Activated T-helper 17 cell treated with anti-CD3 and anti-CD28 coated beads, Interleukin-2, amount 50 U/mL, for 72 hours (primary cell): ENCODE data around the gene PELI2. TPM values are rescaled to one million over a fixed set of nuclear protein-coding genes. Genes with fewer than 3 reads are reported as not detected.

ENCODE experiments used
- ATAC-seq: fragments of 150-1000 bp; cut with Tn5 transposase; replicated peaks from 2 replicates; pipeline ENCODE4 v1.10.0; 2021; ENCODE audit warnings: mild to moderate bottlenecking, moderate library complexity
- H3K27ac Mint-ChIP-seq: one replicate; pipeline ENCODE4 v1.8.0; 2022; ENCODE audit warnings: mixed read lengths
- H3K27me3 Mint-ChIP-seq: one replicate; pipeline ENCODE4 v1.8.0; 2022; ENCODE audit warnings: mixed read lengths
- H3K36me3 Mint-ChIP-seq: one replicate; pipeline ENCODE4 v1.8.0; 2022; ENCODE audit warnings: low read depth, mild to moderate bottlenecking, mixed read lengths
- H3K4me1 Mint-ChIP-seq: one replicate; pipeline ENCODE4 v1.8.0; 2022; ENCODE audit warnings: mixed read lengths
- H3K4me3 Mint-ChIP-seq: one replicate; pipeline ENCODE4 v1.8.0; 2022; ENCODE audit warnings: mild to moderate bottlenecking, mixed read lengths
- H3K9me3 Mint-ChIP-seq: one replicate; pipeline ENCODE4 v1.8.0; 2022; ENCODE audit warnings: mixed read lengths
- total RNA-seq, 2 donors: library from RNA; stranded (reverse); gene quantifications; one replicate each; pipeline ENCODE4 v1.2.3, GENCODE V29; 2022

PELI2 gene
- total RNA-seq, 2 donors from 2014 or later: 1.0 to 2.3 TPM

GRCh38 chr14:56144176-56144575 lies 26.0 kb downstream of the PELI2 start:
- H3K27ac Mint-ChIP-seq: no peak overlapping the region
- peaks cover 35% of the 10 kb centered on the region for H3K4me1 Mint-ChIP-seq
- H3K36me3 Mint-ChIP-seq: no peaks in the 10 kb centered on the region
- ATAC-seq: no peak
- no peak overlapping the region for H3K4me3 Mint-ChIP-seq
- no peaks in the 10 kb centered on the region for H3K9me3 Mint-ChIP-seq
- no peaks in the 10 kb centered on the region for H3K27me3 Mint-ChIP-seq

GRCh38 chr14:56145181-56145769 lies 27.1 kb downstream of the PELI2 start:
- Mint-ChIP-seq H3K27me3 (no peaks in the 10 kb centered on the region), H3K36me3 (no peaks in the 10 kb centered on the region), H3K9me3 (no peaks in the 10 kb centered on the region), H3K4me3 (peak overlapping the region; percentile 8), H3K4me1 (peaks cover 35% of the 10 kb centered on the region), H3K27ac (peak overlapping the region; percentile 4)
- ATAC-seq: no peak

- no peaks in the 10 kb centered on the region for H3K36me3 Mint-ChIP-seq
- H3K27ac Mint-ChIP-seq: peak overlapping the region; percentile 60
- peak; percentile 92 for ATAC-seq
- H3K27me3 Mint-ChIP-seq: no peaks in the 10 kb centered on the region
- H3K4me3 Mint-ChIP-seq: peak overlapping the region; percentile 39
- no peaks in the 10 kb centered on the region for H3K9me3 Mint-ChIP-seq
- peaks cover 35% of the 10 kb centered on the region for H3K4me1 Mint-ChIP-seq
Measured at GRCh38 chr14:56145965-56146364, 27.8 kb downstream of the PELI2 start.

GRCh38 chr14:56147449-56147848 lies 29.2 kb downstream of the PELI2 start:
- Mint-ChIP-seq H3K36me3 (no peaks in the 10 kb centered on the region), H3K27me3 (no peaks in the 10 kb centered on the region), H3K27ac (no peak overlapping the region), H3K4me1 (peaks cover 35% of the 10 kb centered on the region), H3K4me3 (no peak overlapping the region), H3K9me3 (no peaks in the 10 kb centered on the region)
- ATAC-seq: no peak

GRCh38 chr14:56147986-56148901 lies 30.0 kb downstream of the PELI2 start:
- no peaks in the 10 kb centered on the region for H3K36me3 Mint-ChIP-seq
- peaks cover 35% of the 10 kb centered on the region for H3K4me1 Mint-ChIP-seq
- H3K27me3 Mint-ChIP-seq: no peaks in the 10 kb centered on the region
- H3K27ac Mint-ChIP-seq: no peak overlapping the region
- ATAC-seq: no peak
- H3K9me3 Mint-ChIP-seq: no peaks in the 10 kb centered on the region
- H3K4me3 Mint-ChIP-seq: no peak overlapping the region

- Mint-ChIP-seq H3K4me3 (no peak overlapping the region), H3K36me3 (no peaks in the 10 kb centered on the region), H3K4me1 (peaks cover 36% of the 10 kb centered on the region), H3K27me3 (no peaks in the 10 kb centered on the region), H3K9me3 (no peaks in the 10 kb centered on the region), H3K27ac (no peak overlapping the region)
- no peak for ATAC-seq
Measured at GRCh38 chr14:56149151-56149550, 30.9 kb downstream of the PELI2 start.

GRCh38 chr14:56149995-56150394 lies 31.8 kb downstream of the PELI2 start:
- Mint-ChIP-seq H3K36me3 (no peaks in the 10 kb centered on the region), H3K4me1 (peaks cover 33% of the 10 kb centered on the region), H3K9me3 (no peaks in the 10 kb centered on the region), H3K27me3 (no peaks in the 10 kb centered on the region), H3K4me3 (no peak overlapping the region), H3K27ac (no peak overlapping the region)
- no peak for ATAC-seq

- Mint-ChIP-seq H3K27me3 (no peaks in the 10 kb centered on the region), H3K4me3 (no peak overlapping the region), H3K9me3 (no peaks in the 10 kb centered on the region), H3K27ac (no peak overlapping the region), H3K4me1 (peaks cover 30% of the 10 kb centered on the region), H3K36me3 (no peaks in the 10 kb centered on the region)
- ATAC-seq: peak; percentile 53
Measured at GRCh38 chr14:56150645-56151345, 32.6 kb downstream of the PELI2 start.

GRCh38 chr14:56152221-56152620 lies 34.0 kb downstream of the PELI2 start:
- no peaks in the 10 kb centered on the region for H3K9me3 Mint-ChIP-seq
- no peaks in the 10 kb centered on the region for H3K27me3 Mint-ChIP-seq
- no peaks in the 10 kb centered on the region for H3K36me3 Mint-ChIP-seq
- H3K4me1 Mint-ChIP-seq: peaks cover 20% of the 10 kb centered on the region
- no peak overlapping the region for H3K4me3 Mint-ChIP-seq
- H3K27ac Mint-ChIP-seq: no peak overlapping the region
- no peak for ATAC-seq

GRCh38 chr14:56153267-56153666 lies 35.1 kb downstream of the PELI2 start:
- ATAC-seq: no peak
- no peaks in the 10 kb centered on the region for H3K9me3 Mint-ChIP-seq
- H3K27ac Mint-ChIP-seq: no peak overlapping the region
- no peaks in the 10 kb centered on the region for H3K27me3 Mint-ChIP-seq
- no peaks in the 10 kb centered on the region for H3K36me3 Mint-ChIP-seq
- peaks cover 11% of the 10 kb centered on the region for H3K4me1 Mint-ChIP-seq
- no peak overlapping the region for H3K4me3 Mint-ChIP-seq

GRCh38 chr14:56154321-56154720 lies 36.1 kb downstream of the PELI2 start:
- H3K36me3 Mint-ChIP-seq: no peaks in the 10 kb centered on the region
- no peak overlapping the region for H3K27ac Mint-ChIP-seq
- H3K4me1 Mint-ChIP-seq: peaks cover 7% of the 10 kb centered on the region
- H3K27me3 Mint-ChIP-seq: no peaks in the 10 kb centered on the region
- no peak for ATAC-seq
- no peaks in the 10 kb centered on the region for H3K9me3 Mint-ChIP-seq
- H3K4me3 Mint-ChIP-seq: no peak overlapping the region

GRCh38 chr14:56156096-56156495 lies 37.9 kb downstream of the PELI2 start:
- Mint-ChIP-seq H3K9me3 (no peaks in the 10 kb centered on the region), H3K27me3 (no peaks in the 10 kb centered on the region), H3K36me3 (no peaks in the 10 kb centered on the region), H3K27ac (no peak overlapping the region), H3K4me1 (peaks cover 13% of the 10 kb centered on the region), H3K4me3 (no peak overlapping the region)
- no peak for ATAC-seq

GRCh38 chr14:56159066-56159465 lies 40.9 kb downstream of the PELI2 start:
- peaks cover 6% of the 10 kb centered on the region for H3K4me1 Mint-ChIP-seq
- H3K36me3 Mint-ChIP-seq: no peaks in the 10 kb centered on the region
- peaks cover 11% of the 10 kb centered on the region for H3K9me3 Mint-ChIP-seq
- no peaks in the 10 kb centered on the region for H3K27me3 Mint-ChIP-seq
- peak; percentile 78 for ATAC-seq
- no peak overlapping the region for H3K27ac Mint-ChIP-seq
- H3K4me3 Mint-ChIP-seq: no peak overlapping the region

GRCh38 chr14:56160088-56160487 lies 41.9 kb downstream of the PELI2 start:
- Mint-ChIP-seq H3K36me3 (no peaks in the 10 kb centered on the region), H3K9me3 (peaks cover 18% of the 10 kb centered on the region), H3K27me3 (no peaks in the 10 kb centered on the region), H3K27ac (no peak overlapping the region), H3K4me1 (peaks cover 6% of the 10 kb centered on the region), H3K4me3 (no peak overlapping the region)
- no peak for ATAC-seq

- no peak for ATAC-seq
Measured at GRCh38 chr14:56161658-56162057, 43.4 kb downstream of the PELI2 start.

More at GRCh38 chr14:56161658-56162057, 43.4 kb downstream of the PELI2 start:
- no peak overlapping the region for H3K4me3 Mint-ChIP-seq
- peaks cover 6% of the 10 kb centered on the region for H3K4me1 Mint-ChIP-seq
- no peak overlapping the region for H3K27ac Mint-ChIP-seq
- no peaks in the 10 kb centered on the region for H3K36me3 Mint-ChIP-seq
- H3K27me3 Mint-ChIP-seq: no peaks in the 10 kb centered on the region
- peaks cover 26% of the 10 kb centered on the region for H3K9me3 Mint-ChIP-seq
